ENCODE measurements around the gene COL2A1.

COL2A1 gene

GRCh38 chr12:47997321-47997720, 7.0 kb downstream of the COL2A1 start:
- H3K9me3 ChIP-seq (ENCODE audit: low read length) = no peaks in the 10 kb centered on the region
- H3K4me1 ChIP-seq (ENCODE audit: insufficient read depth, low read length) = peaks cover 18% of the 10 kb centered on the region
- H3K9ac ChIP-seq (ENCODE audit: low read length) = no peak overlapping the region
- peaks cover 20 to 34% of the 10 kb centered on the region in 2 donors for H3K27me3 ChIP-seq (ENCODE audit: control insufficient read depth in 1 of 2, insufficient read depth in 2 of 2, low read length in 2 of 2)
- no peak overlapping the region for H3K4me3 ChIP-seq (ENCODE audit: low read depth in 1 of 2, low read length in 2 of 2)
- no peak overlapping the region for H3K27ac ChIP-seq (ENCODE audit: low read depth, low read length)
- no peaks in the 10 kb centered on the region for H3K36me3 ChIP-seq (ENCODE audit: insufficient read depth, low read length)

- Histone ChIP-seq H3K9me3 (ENCODE audit: low read length) (no peaks in the 10 kb centered on the region), H3K27me3 (ENCODE audit: control insufficient read depth in 1 of 2, insufficient read depth in 2 of 2, low read length in 2 of 2) (peaks cover 9 to 24% of the 10 kb centered on the region in 2 donors), H3K4me1 (ENCODE audit: insufficient read depth, low read length) (peaks cover 7% of the 10 kb centered on the region), H3K9ac (ENCODE audit: low read length) (no peak overlapping the region), H3K27ac (ENCODE audit: low read depth, low read length) (no peak overlapping the region), H3K4me3 (ENCODE audit: low read depth in 1 of 2, low read length in 2 of 2) (no peak overlapping the region), H3K36me3 (ENCODE audit: insufficient read depth, low read length) (no peaks in the 10 kb centered on the region)
Measured at GRCh38 chr12:47995981-47996401, 8.3 kb downstream of the COL2A1 start.

DNA sequence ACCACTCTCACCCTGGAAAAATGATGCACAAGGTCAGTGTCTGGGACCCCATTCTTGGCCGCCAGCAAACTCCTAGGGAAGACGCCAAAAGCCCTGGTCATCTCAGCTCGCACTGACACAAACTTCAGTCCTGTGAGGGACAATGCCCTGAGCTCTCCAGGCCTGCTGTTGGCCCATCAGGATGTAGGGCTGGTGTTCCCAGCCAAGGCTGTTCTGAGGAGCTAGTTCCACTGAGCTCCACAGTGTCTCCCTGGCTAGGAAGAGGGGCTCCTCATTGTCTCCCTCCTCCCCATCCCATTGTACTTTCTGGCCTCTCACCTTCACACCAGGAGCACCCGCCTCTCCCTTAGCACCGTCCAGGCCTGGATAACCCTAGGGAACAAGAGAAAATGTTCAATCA, 10.8 kb downstream of the COL2A1 start:
- Histone ChIP-seq H3K36me3 (ENCODE audit: insufficient read depth, low read length) (no peaks in the 10 kb centered on the region), H3K27me3 (ENCODE audit: control insufficient read depth in 1 of 2, insufficient read depth in 2 of 2, low read length in 2 of 2) (peaks cover 3 to 7% of the 10 kb centered on the region in 2 donors), H3K4me1 (ENCODE audit: insufficient read depth, low read length) (peaks cover 8% of the 10 kb centered on the region), H3K9ac (ENCODE audit: low read length) (no peak overlapping the region), H3K9me3 (ENCODE audit: low read length) (no peaks in the 10 kb centered on the region), H3K4me3 (ENCODE audit: low read depth in 1 of 2, low read length in 2 of 2) (no peak overlapping the region), H3K27ac (ENCODE audit: low read depth, low read length) (no peak overlapping the region)

GRCh38 chr12:47992776-47993175, 11.5 kb downstream of the COL2A1 start:
- Histone ChIP-seq H3K9ac (ENCODE audit: low read length) (no peak overlapping the region), H3K27ac (ENCODE audit: low read depth, low read length) (no peak overlapping the region), H3K9me3 (ENCODE audit: low read length) (no peaks in the 10 kb centered on the region), H3K4me1 (ENCODE audit: insufficient read depth, low read length) (peaks cover 8% of the 10 kb centered on the region), H3K36me3 (ENCODE audit: insufficient read depth, low read length) (no peaks in the 10 kb centered on the region), H3K27me3 (ENCODE audit: control insufficient read depth in 1 of 2, insufficient read depth in 2 of 2, low read length in 2 of 2) (no peaks in the 10 kb centered on the region), H3K4me3 (ENCODE audit: low read depth in 1 of 2, low read length in 2 of 2) (no peak overlapping the region)

DNA sequence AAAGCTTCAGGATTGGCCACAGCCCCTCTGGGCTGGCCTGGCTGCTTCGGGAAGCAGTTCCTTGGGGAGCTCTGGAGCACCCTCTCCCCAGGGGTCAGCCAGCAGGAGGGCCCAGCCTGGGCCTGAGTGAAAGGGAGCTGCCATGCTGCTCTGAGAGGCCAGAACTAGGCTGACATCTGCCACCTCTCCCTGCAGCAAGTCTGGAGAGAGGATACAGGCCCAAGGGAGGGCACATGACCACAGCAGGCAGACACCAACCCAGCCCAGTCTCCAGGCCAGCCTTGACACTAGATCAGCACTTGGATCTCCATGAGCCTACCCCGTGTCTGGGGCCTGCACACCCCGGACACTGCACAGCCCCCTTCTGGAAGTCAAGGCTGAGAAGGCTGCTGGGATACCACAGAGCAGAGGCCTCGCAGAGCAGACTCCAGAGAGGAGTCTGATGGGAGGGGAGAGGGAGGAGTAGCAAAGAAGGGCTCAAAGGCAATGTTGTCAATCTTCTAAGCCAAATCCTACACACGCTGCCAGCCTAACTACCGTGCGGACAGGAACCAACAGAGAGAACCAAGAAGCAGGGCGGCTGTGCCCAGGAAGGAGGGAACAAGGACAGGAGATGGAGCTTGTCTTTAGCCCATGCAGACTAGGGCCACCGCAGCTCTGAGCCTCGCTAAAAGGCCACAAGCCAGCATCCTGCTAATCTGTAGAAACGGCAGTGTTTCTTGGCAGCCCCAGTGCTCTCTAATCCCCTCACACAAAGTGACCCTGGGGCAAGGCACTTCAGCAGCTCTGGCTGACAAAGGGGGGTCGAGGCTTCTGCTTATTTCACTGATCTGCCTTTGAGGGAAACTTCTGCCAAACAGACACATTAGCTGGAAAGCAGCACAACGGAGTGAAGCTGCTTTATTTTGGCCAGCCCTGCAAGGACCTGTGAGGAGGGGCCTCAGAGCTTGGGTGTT, 12.9 kb downstream of the COL2A1 start:
- peaks cover 8% of the 10 kb centered on the region for H3K4me1 ChIP-seq (ENCODE audit: insufficient read depth, low read length)
- H3K9ac ChIP-seq (ENCODE audit: low read length) = no peak overlapping the region
- no peaks in the 10 kb centered on the region for H3K9me3 ChIP-seq (ENCODE audit: low read length)
- no peaks in the 10 kb centered on the region for H3K27me3 ChIP-seq (ENCODE audit: control insufficient read depth in 1 of 2, insufficient read depth in 2 of 2, low read length in 2 of 2)
- no peaks in the 10 kb centered on the region for H3K36me3 ChIP-seq (ENCODE audit: insufficient read depth, low read length)
- H3K27ac ChIP-seq (ENCODE audit: low read depth, low read length) = no peak overlapping the region
- no peak overlapping the region for H3K4me3 ChIP-seq (ENCODE audit: low read depth in 1 of 2, low read length in 2 of 2)

GRCh38 chr12:47990351-47991105, 13.7 kb downstream of the COL2A1 start:
- H3K4me3 ChIP-seq (ENCODE audit: low read depth in 1 of 2, low read length in 2 of 2) = no peak overlapping the region

GRCh38 chr12:47989666-47990065, 14.6 kb downstream of the COL2A1 start:
- Histone ChIP-seq H3K4me3 (ENCODE audit: low read depth in 1 of 2, low read length in 2 of 2) (no peak overlapping the region), H3K36me3 (ENCODE audit: insufficient read depth, low read length) (no peaks in the 10 kb centered on the region), H3K9me3 (ENCODE audit: low read length) (no peaks in the 10 kb centered on the region), H3K27me3 (ENCODE audit: control insufficient read depth in 1 of 2, insufficient read depth in 2 of 2, low read length in 2 of 2) (no peaks in the 10 kb centered on the region), H3K9ac (ENCODE audit: low read length) (no peak overlapping the region), H3K27ac (ENCODE audit: low read depth, low read length) (no peak overlapping the region), H3K4me1 (ENCODE audit: insufficient read depth, low read length) (peaks cover 4% of the 10 kb centered on the region)

More at GRCh38 chr12:47990351-47991105, 13.7 kb downstream of the COL2A1 start:
- H3K36me3 ChIP-seq (ENCODE audit: insufficient read depth, low read length) = no peaks in the 10 kb centered on the region
- H3K9ac ChIP-seq (ENCODE audit: low read length) = no peak overlapping the region
- no peaks in the 10 kb centered on the region for H3K9me3 ChIP-seq (ENCODE audit: low read length)
- H3K27me3 ChIP-seq (ENCODE audit: control insufficient read depth in 1 of 2, insufficient read depth in 2 of 2, low read length in 2 of 2) = no peaks in the 10 kb centered on the region
- peaks cover 4% of the 10 kb centered on the region for H3K4me1 ChIP-seq (ENCODE audit: insufficient read depth, low read length)
- H3K27ac ChIP-seq (ENCODE audit: low read depth, low read length) = no peak overlapping the region

DNA sequence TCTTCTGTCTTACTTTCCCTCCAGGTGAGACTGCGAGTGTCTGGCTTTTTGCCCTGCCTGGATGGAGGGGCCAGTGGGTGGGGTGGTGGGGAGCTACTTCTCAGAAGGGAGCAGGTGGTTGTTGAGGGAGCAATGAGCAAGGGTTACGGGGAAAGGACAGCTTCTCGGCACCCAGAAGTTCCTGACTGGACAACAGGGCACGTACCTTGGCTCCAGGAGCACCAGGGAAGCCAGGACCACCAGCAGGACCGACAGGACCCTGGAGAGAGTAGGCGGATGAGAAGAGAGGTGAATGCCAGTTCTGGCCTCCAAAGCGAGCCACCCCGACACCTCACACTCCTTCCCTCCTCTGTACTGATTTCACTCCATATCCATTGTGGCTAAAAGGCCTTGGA, 15.3 kb downstream of the COL2A1 start:
- Histone ChIP-seq H3K4me1 (ENCODE audit: insufficient read depth, low read length) (peaks cover 4% of the 10 kb centered on the region), H3K27me3 (ENCODE audit: control insufficient read depth in 1 of 2, insufficient read depth in 2 of 2, low read length in 2 of 2) (no peaks in the 10 kb centered on the region), H3K27ac (ENCODE audit: low read depth, low read length) (no peak overlapping the region), H3K9me3 (ENCODE audit: low read length) (no peaks in the 10 kb centered on the region), H3K9ac (ENCODE audit: low read length) (no peak overlapping the region), H3K4me3 (ENCODE audit: low read depth in 1 of 2, low read length in 2 of 2) (no peak overlapping the region), H3K36me3 (ENCODE audit: insufficient read depth, low read length) (no peaks in the 10 kb centered on the region)

DNA sequence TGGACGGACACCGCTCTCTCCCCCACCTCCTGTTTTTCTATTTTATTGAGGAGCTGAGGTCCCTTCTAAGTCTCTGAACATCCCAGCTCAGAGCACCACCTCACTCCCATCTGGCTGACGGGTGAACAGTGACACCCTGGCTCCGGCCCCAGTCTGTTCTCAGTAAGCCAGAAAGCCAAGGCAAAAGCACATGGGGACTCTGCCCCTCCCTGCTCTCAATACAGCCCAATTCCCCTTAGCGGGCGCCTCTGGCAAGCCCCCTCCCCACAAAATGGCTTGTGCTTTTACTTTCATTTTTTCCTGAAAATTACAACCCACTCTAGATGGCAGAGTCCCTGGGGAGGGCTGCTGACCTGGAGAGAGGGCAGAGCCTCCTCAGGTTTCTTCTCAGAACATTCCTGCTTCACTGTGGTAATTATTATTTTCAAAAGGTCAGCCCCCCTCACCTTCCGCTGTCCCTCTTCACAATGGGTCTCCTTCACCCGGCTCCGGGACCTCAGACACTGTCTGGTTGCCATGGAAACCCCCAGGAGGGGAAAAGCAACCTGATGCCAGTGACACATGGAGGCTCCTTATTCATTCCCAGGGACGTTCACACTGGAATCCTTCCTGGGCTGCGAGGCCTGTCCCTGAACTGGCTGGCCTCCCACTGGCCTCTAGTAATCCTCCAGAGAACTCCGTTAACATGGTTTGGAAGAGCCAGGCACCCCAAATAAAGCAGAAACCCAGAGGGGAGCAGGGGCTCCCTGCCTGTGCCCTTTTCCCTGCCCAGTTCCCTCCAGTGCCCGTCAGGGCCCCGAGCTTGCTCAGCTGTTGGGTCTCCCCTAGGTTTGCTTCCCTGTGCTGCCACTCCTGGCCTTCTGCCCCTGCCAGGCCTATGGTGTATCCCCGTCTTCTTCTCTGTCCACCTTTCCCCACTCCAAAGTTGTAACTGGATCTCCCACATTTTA, 15.9 kb downstream of the COL2A1 start:
- no peaks in the 10 kb centered on the region for H3K27me3 ChIP-seq (ENCODE audit: control insufficient read depth in 1 of 2, insufficient read depth in 2 of 2, low read length in 2 of 2)
- peaks cover 4% of the 10 kb centered on the region for H3K4me1 ChIP-seq (ENCODE audit: insufficient read depth, low read length)
- no peak overlapping the region for H3K27ac ChIP-seq (ENCODE audit: low read depth, low read length)

GRCh38 chr12:47987411-47988072, 16.7 kb downstream of the COL2A1 start:
- Histone ChIP-seq H3K36me3 (ENCODE audit: insufficient read depth, low read length) (no peaks in the 10 kb centered on the region), H3K4me3 (ENCODE audit: low read depth in 1 of 2, low read length in 2 of 2) (no peak overlapping the region), H3K4me1 (ENCODE audit: insufficient read depth, low read length) (peaks cover 4% of the 10 kb centered on the region), H3K9ac (ENCODE audit: low read length) (no peak overlapping the region), H3K9me3 (ENCODE audit: low read length) (no peaks in the 10 kb centered on the region), H3K27me3 (ENCODE audit: control insufficient read depth in 1 of 2, insufficient read depth in 2 of 2, low read length in 2 of 2) (no peaks in the 10 kb centered on the region), H3K27ac (ENCODE audit: low read depth, low read length) (no peak overlapping the region)

More for the DNA sequence above, 15.9 kb downstream of the COL2A1 start:
- Histone ChIP-seq H3K9ac (ENCODE audit: low read length) (no peak overlapping the region), H3K9me3 (ENCODE audit: low read length) (no peaks in the 10 kb centered on the region), H3K4me3 (ENCODE audit: low read depth in 1 of 2, low read length in 2 of 2) (no peak overlapping the region), H3K36me3 (ENCODE audit: insufficient read depth, low read length) (no peaks in the 10 kb centered on the region)

Data from muscle layer of colon (tissue), 2 donors.